K562 (cell line): ENCODE data around the gene SLC1A3. TPM values are rescaled to one million over a fixed set of nuclear protein-coding genes. Genes with fewer than 3 reads are reported as not detected.

Experiments used
- CBFB ChIP-seq: sonication (generic); formaldehyde crosslinking; IDR thresholded peaks from 2 replicates; pipeline ENCODE4 v1.4.0; 2020; ENCODE audit warnings: mild to moderate bottlenecking, missing genetic modification reagents
- CTBP1 ChIP-seq: fragments of 450-650 bp; IDR thresholded peaks from 2 replicates; pipeline ENCODE4 v1.6.1; 2016; ENCODE audit warnings: borderline replicate concordance
- CTCF ChIP-seq, 3 experiments: IDR thresholded peaks in 2 of 3; conservative IDR thresholded peaks in 1 of 3; 2 replicates each; pipeline ENCODE4 v1.5.1; 2011 to 2012; ENCODE audit warnings: low read length in 3 of 3, mild to moderate bottlenecking in 3 of 3, control low read depth in 2 of 3, improper control_type of control experiment in 1 of 3, inconsistent platforms in 1 of 3, low read depth in 1 of 3, mixed read lengths in 1 of 3, moderate library complexity in 1 of 3; ENCODE audit not compliant: insufficient read depth in 2 of 3
- HDAC6 ChIP-seq: IDR thresholded peaks from 2 replicates; pipeline ENCODE4 v1.6.1; 2012; ENCODE audit warnings: low read depth, mild to moderate bottlenecking, control low read depth, inconsistent platforms, low read length, moderate library complexity
- HEY1 ChIP-seq: fragments of 250-450 bp; sonication (Bioruptor Pico); IDR thresholded peaks from 2 replicates; pipeline ENCODE4 v1.5.0; 2020; ENCODE audit warnings: mild to moderate bottlenecking, moderate library complexity, borderline replicate concordance
- MLX ChIP-seq, 2 experiments: fragments of 450-650 bp in 1 of 2; sonication (generic) in 1 of 2; formaldehyde crosslinking; conservative IDR thresholded peaks; 2 replicates each; pipeline versions ENCODE4 v1.4.0 to v1.8.1; 2020 to 2022; ENCODE audit warnings: mild to moderate bottlenecking in 1 of 2, missing genetic modification reagents in 1 of 2
- RCOR1 ChIP-seq, 2 experiments: IDR thresholded peaks; 2 replicates each; pipeline ENCODE4 v1.6.1; 2012; ENCODE audit warnings: low read depth in 2 of 2, low read length in 2 of 2, borderline replicate concordance in 1 of 2, improper control_type of control experiment in 1 of 2
- TRIM25 ChIP-seq: fragments of 450-650 bp; IDR thresholded peaks from 2 replicates; pipeline ENCODE4 v1.7.0; 2016; ENCODE audit warnings: borderline replicate concordance
- TSC22D4 ChIP-seq: fragments of 450-650 bp; IDR thresholded peaks from 2 replicates; pipeline ENCODE4 v1.6.1; 2016; ENCODE audit warnings: missing genetic modification characterization, missing biosample characterization, control low read depth
- XRCC5 ChIP-seq: fragments of 200-400 bp; formaldehyde crosslinking; IDR thresholded peaks from 2 replicates; pipeline ENCODE4 v1.6.1; 2017; ENCODE audit warnings: low read depth, mild to moderate bottlenecking, low read length
- YY1 ChIP-seq, 3 experiments: IDR thresholded peaks; 2 replicates each; pipeline ENCODE4 v1.6.1; 2011; ENCODE audit warnings: low read length in 2 of 3, mild to moderate bottlenecking in 2 of 3, moderate library complexity in 2 of 3, borderline replicate concordance in 1 of 3, control low read depth in 1 of 3, low read depth in 1 of 3; ENCODE audit not compliant: insufficient read depth in 3 of 3, insufficient replicate concordance in 2 of 3, control insufficient read depth in 1 of 3, insufficient read length in 1 of 3; ENCODE audit errors: extremely low read depth in 1 of 3
- ZFPM2 ChIP-seq: fragments of 250-450 bp; sonication (Bioruptor Pico); IDR thresholded peaks from 2 replicates; pipeline ENCODE4 v1.5.1; 2022; ENCODE audit warnings: mild to moderate bottlenecking
- ZNF592 ChIP-seq: fragments of 450-650 bp; IDR thresholded peaks from 2 replicates; pipeline ENCODE4 v1.6.1; 2017; ENCODE audit warnings: antibody characterized with exemption, mild to moderate bottlenecking
- ZNF695 ChIP-seq: fragments of 450-650 bp; formaldehyde crosslinking; IDR thresholded peaks from 2 replicates; pipeline ENCODE4 v1.4.0; 2020; ENCODE audit warnings: mild to moderate bottlenecking, moderate library complexity
- polyA plus RNA-seq, 8 experiments: library from polyadenylated mRNA; depleted of rRNA in 4 of 8; stranded (reverse) in 5 of 8; unstranded in 3 of 8; fragments of >200 nt; fragmentation: Nextera tagmentation in 2 of 8; fragmentation: Illumina TruSeq in 1 of 8; extraction: Ambion mirVana in 2 of 8; extraction: Trizol in 1 of 8; gene quantifications; 2 replicates each; pipeline versions ENCODE4 v1.2.1 to v1.2.3, GENCODE V29; 2011 to 2014; ENCODE audit warnings: inconsistent platforms in 1 of 8, missing spikeins in 1 of 8
- total RNA-seq, 7 experiments: library from RNA; depleted of rRNA in 6 of 7; stranded (reverse); fragments of >200 nt in 6 of 7; fragmentation: Illumina TruSeq in 2 of 7; extraction: Trizol in 2 of 7; gene quantifications; 2 replicates each; pipeline versions ENCODE4 v1.2.1 to v1.2.3, GENCODE V29; 2011 to 2021; ENCODE audit warnings: low replicate concordance in 1 of 7

SLC1A3 gene
- total and polyA plus RNA-seq, 9 of the 15 experiments (the other 6 are each of a cell fraction or from before 2014, with no cell fraction given) = 0.13 TPM; not detected in 8

GRCh38 chr5:36690041-36690961, 83.9 kb downstream of the SLC1A3 start (continued):
- TF ChIP-seq CTBP1 = peak; percentile 61
- TF ChIP-seq RCOR1 (IDR thresholded peaks at IDR 0.05; ENCODE audit: borderline replicate concordance in 1 of 2, low read depth in 2 of 2, low read length in 2 of 2) = peak in 1 of 2 experiments; percentile 57; a peak in 1 of 4 replicates
- TF ChIP-seq ZFPM2 (CRISPR knock-in tag) = no peak
- no peak for TF ChIP-seq MLX (CRISPR knock-in tag; conservative IDR thresholded peaks at IDR 0.05)
- no peak for TF ChIP-seq HEY1 (CRISPR knock-in tag)
- TF ChIP-seq ZNF695 (CRISPR knock-in tag) = no peak
- peak in 1 of 3 experiments; percentile 23 for TF ChIP-seq YY1 (IDR thresholded peaks at IDR 0.05; ENCODE audit: borderline replicate concordance in 1 of 3, control insufficient read depth in 1 of 3, extremely low read depth in 1 of 3, insufficient read depth in 3 of 3, insufficient read length in 1 of 3, insufficient replicate concordance in 2 of 3, low read depth in 1 of 3, low read length in 2 of 3)
- TF ChIP-seq CBFB (CRISPR knock-in tag) = no peak
- TF ChIP-seq CTCF (IDR thresholded peaks at IDR 0.05 in 2 of 3, conservative IDR thresholded peaks at IDR 0.05 in 1 of 3; ENCODE audit: insufficient read depth in 2 of 3, low read depth in 1 of 3, low read length in 3 of 3) = peak; percentile 95 to 99 (median 97)
- TF ChIP-seq TSC22D4 (tag) = no peak
- 0 out of 2 replicates have a peak, but pooled peaks have one; percentile 47 for TF ChIP-seq XRCC5
- no peak for TF ChIP-seq HDAC6
- TF ChIP-seq ZNF592 = no peak
- no peak for TF ChIP-seq TRIM25
